CD8-positive, alpha-beta memory T cell (primary cell): Measurements from ENCODE around the gene VCY. TPM values are rescaled to one million over a fixed set of nuclear protein-coding genes. Genes with fewer than 3 reads are reported as not detected.
"Not testable (repeated sequence)": the region's sequence is repeated elsewhere in the genome, so short reads cannot be mapped to it uniquely, and the experiment has no call there.

Experiments used
- CTCF ChIA-PET: fragments of 350-600 bp; sonication (Branson Sonifier 250); formaldehyde crosslinking; loops from one replicate; lab custom pipeline; 2021; ENCODE audit warnings: antibody characterized with exemption; lab: Charles Lee
- POLR2A ChIA-PET: fragments of 350-600 bp; sonication (Branson Sonifier 250); formaldehyde crosslinking; loops from one replicate; lab custom pipeline; 2021; ENCODE audit warnings: antibody characterized with exemption; lab: Charles Lee
- DNase-seq, 5 donors: peaks; one replicate each; pipeline versions ENCODE4 v3.0.0 to v3.0.0-alpha.2; 2020 to 2022; ENCODE audit warnings: mixed read lengths in 1 of 5
- H3K27ac ChIP-seq: one replicate; pipeline ENCODE4 v1.7.0; 2013; ENCODE audit warnings: low read depth, mild to moderate bottlenecking, low read length, moderate library complexity
- H3K27me3 ChIP-seq: 2 replicates; pipeline ENCODE4 v1.7.0; 2013; ENCODE audit warnings: low read length, mild to moderate bottlenecking; ENCODE audit not compliant: insufficient read depth, poor library complexity, severe bottlenecking
- H3K36me3 ChIP-seq: 2 replicates; pipeline ENCODE4 v1.7.0; 2013; ENCODE audit warnings: mild to moderate bottlenecking, low read length, moderate library complexity; ENCODE audit not compliant: insufficient read depth
- H3K4me1 ChIP-seq: 2 replicates; pipeline ENCODE4 v1.7.0; 2013; ENCODE audit warnings: mild to moderate bottlenecking, low read length, moderate library complexity; ENCODE audit not compliant: insufficient read depth
- H3K4me3 ChIP-seq: 2 replicates; pipeline ENCODE4 v1.7.0; 2013; ENCODE audit warnings: mild to moderate bottlenecking, low read length
- H3K9me3 ChIP-seq: 2 replicates; pipeline ENCODE4 v1.7.0; 2013; ENCODE audit warnings: mild to moderate bottlenecking, low read length
- H3K27ac Mint-ChIP-seq, 8 donors: one replicate each; pipeline ENCODE4 v1.8.0; 2020 to 2021; ENCODE audit warnings: mixed read lengths in 8 of 8, mild to moderate bottlenecking in 6 of 8, inconsistent platforms in 3 of 8, moderate library complexity in 3 of 8
- H3K27me3 Mint-ChIP-seq, 2 donors: one replicate each; pipeline ENCODE4 v1.8.0; 2020 to 2021; ENCODE audit warnings: mixed read lengths in 2 of 2, mild to moderate bottlenecking in 1 of 2, moderate library complexity in 1 of 2
- H3K36me3 Mint-ChIP-seq, 3 donors: one replicate each; pipeline ENCODE4 v1.8.0; 2020 to 2021; ENCODE audit warnings: mixed read lengths in 3 of 3, inconsistent platforms in 1 of 3, mild to moderate bottlenecking in 1 of 3
- H3K4me1 Mint-ChIP-seq, 3 donors: one replicate each; pipeline ENCODE4 v1.8.0; 2020 to 2021; ENCODE audit warnings: mixed read lengths in 3 of 3, inconsistent platforms in 1 of 3, mild to moderate bottlenecking in 1 of 3
- H3K4me3 Mint-ChIP-seq, 7 donors: one replicate each; pipeline ENCODE4 v1.8.0; 2020 to 2021; ENCODE audit warnings: mixed read lengths in 7 of 7, mild to moderate bottlenecking in 6 of 7, moderate library complexity in 4 of 7, inconsistent platforms in 2 of 7
- H3K9me3 Mint-ChIP-seq, 5 donors: one replicate each; pipeline ENCODE4 v1.8.0; 2020 to 2022; ENCODE audit warnings: mixed read lengths in 5 of 5, mild to moderate bottlenecking in 3 of 5, moderate library complexity in 2 of 5, inconsistent platforms in 1 of 5
- polyA plus RNA-seq: library from polyadenylated mRNA; unstranded; fragments of 300-500 nt; fragmentation: Illumina TruSeq; gene quantifications from one replicate; pipeline ENCODE4 v1.2.3, GENCODE V29; 2021
- total RNA-seq, 2 experiments: library from RNA; stranded (reverse); gene quantifications; one replicate each; pipeline ENCODE4 v1.2.3, GENCODE V29; 2021

The VCY gene
- total RNA-seq (not detected), polyA plus RNA-seq (not detected)

GRCh38 chrY:13986373-13986772 is at the start of gene VCY:
TSS of gene VCY (minus strand) at chrY:13986473. CDS start at chrY:13986440, 33 bp downstream.
- H3K36me3 Mint-ChIP-seq, POLR2A ChIA-PET, H3K27ac Mint-ChIP-seq, H3K4me1 ChIP-seq, CTCF ChIA-PET, DNase-seq, H3K36me3 ChIP-seq, H3K27me3 Mint-ChIP-seq, H3K4me1 Mint-ChIP-seq, H3K4me3 Mint-ChIP-seq, H3K9me3 Mint-ChIP-seq, H3K9me3 ChIP-seq, H3K4me3 ChIP-seq, H3K27ac ChIP-seq, H3K27me3 ChIP-seq: not testable (repeated sequence)

DNA sequence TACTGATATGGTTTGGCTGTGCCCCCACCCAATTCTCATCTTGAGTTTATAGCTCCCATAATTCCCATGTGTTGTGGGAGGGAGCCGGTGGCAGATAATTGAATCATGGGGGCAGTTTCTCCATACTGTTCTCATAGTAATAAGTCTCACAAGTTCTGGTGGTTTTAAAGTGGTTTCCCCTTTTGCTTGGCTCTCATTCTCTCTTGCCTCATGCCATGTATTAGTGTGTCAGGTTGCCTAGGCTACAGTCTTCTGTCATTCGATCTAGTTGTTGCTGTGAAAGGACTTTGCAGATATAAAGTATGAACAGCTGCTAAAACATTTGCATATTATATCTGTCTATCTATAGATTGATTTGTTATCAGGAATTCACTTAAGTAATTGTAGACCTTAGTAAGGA is 44.1 kb upstream of the VCY start:
- DNase-seq, H3K27ac ChIP-seq, H3K4me3 ChIP-seq, POLR2A ChIA-PET, H3K27me3 Mint-ChIP-seq, H3K9me3 Mint-ChIP-seq, H3K9me3 ChIP-seq, CTCF ChIA-PET, H3K4me1 Mint-ChIP-seq, H3K27ac Mint-ChIP-seq, H3K36me3 Mint-ChIP-seq, H3K4me1 ChIP-seq, H3K27me3 ChIP-seq, H3K4me3 Mint-ChIP-seq, H3K36me3 ChIP-seq: not testable (repeated sequence)

DNA sequence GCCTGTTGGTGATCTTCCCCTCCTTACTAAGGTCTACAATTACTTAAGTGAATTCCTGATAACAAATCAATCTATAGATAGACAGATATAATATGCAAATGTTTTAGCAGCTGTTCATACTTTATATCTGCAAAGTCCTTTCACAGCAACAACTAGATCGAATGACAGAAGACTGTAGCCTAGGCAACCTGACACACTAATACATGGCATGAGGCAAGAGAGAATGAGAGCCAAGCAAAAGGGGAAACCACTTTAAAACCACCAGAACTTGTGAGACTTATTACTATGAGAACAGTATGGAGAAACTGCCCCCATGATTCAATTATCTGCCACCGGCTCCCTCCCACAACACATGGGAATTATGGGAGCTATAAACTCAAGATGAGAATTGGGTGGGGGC is 25.6 kb upstream of the VCY start:
- H3K27me3 ChIP-seq, H3K27ac ChIP-seq, CTCF ChIA-PET, H3K27me3 Mint-ChIP-seq, H3K9me3 Mint-ChIP-seq, H3K4me1 Mint-ChIP-seq, H3K4me3 ChIP-seq, DNase-seq, POLR2A ChIA-PET, H3K4me1 ChIP-seq, H3K4me3 Mint-ChIP-seq, H3K36me3 ChIP-seq, H3K27ac Mint-ChIP-seq, H3K9me3 ChIP-seq, H3K36me3 Mint-ChIP-seq: not testable (repeated sequence)

DNA sequence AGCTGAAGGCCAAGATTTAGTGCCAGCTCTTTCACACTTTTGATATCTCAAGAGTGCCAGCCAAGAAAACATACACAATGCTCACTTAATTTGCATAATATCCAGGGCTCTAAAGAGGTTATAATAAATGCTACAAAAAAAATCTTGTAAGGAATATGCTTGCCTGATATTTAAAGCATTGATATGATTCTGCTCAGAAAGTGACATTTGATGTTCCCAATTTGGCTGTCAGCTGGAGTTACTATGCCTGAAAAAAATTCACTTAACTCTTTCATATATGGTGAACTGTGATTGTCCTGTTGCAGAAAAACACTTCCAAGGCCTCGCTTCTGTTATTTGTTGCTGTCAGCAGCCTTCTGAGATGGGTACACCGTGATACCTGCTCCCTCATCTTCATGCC is 43.9 kb downstream of the VCY start:
- not testable (repeated sequence) for H3K4me1 ChIP-seq

More for the DNA sequence above, 43.9 kb downstream of the VCY start:
- H3K4me1 Mint-ChIP-seq, H3K36me3 ChIP-seq, H3K9me3 Mint-ChIP-seq, H3K27me3 ChIP-seq, H3K36me3 Mint-ChIP-seq, H3K27ac ChIP-seq, POLR2A ChIA-PET, H3K4me3 ChIP-seq, H3K9me3 ChIP-seq, H3K4me3 Mint-ChIP-seq, H3K27me3 Mint-ChIP-seq, H3K27ac Mint-ChIP-seq, CTCF ChIA-PET, DNase-seq: not testable (repeated sequence)

Other genes with a start within 250 kb of the VCY start
- not detected for gene VCY1B, start 69.8 kb upstream of the VCY start, total RNA-seq
- not detected for gene VCY1B, start 69.8 kb upstream of the VCY start, polyA plus RNA-seq